OCI-LY1 (cell line): Measurements from ENCODE around the gene NCAPG2.

Source experiments
- CTCF ChIP-seq: fragments of 200-600 bp; sonication (generic), shearing (Covaris generic); IDR thresholded peaks from 2 replicates; pipeline ENCODE4 v1.5.1; 2017; ENCODE audit warnings: mild to moderate bottlenecking, antibody characterized with exemption, low read length, moderate library complexity, mixed read lengths
- EZH2 ChIP-seq: fragments of 200-600 bp; sonication (generic), shearing (Covaris generic); IDR thresholded peaks from 2 replicates; pipeline ENCODE4 v1.8.0; 2017; ENCODE audit warnings: borderline replicate concordance, mixed run types, mild to moderate bottlenecking, antibody characterized with exemption, low read length, moderate library complexity, mixed read lengths

DNA sequence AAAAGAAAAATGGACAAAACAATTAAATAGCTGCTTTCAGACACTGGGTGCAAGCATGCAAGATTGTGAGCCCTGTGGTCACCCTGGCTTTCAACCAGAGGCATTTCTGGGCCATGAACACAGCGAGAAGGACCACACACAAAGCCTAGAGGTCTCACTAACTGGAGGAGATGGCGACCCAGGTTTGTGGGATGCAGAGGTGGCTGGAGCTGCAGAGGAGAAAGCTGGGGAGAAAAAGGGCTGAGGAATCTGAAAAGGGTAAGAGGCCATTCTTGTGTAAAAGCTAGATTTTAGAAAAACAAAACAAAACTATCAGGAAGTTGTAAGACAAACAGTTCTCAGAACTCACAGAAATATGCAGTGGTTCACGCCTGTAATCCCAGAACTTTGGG, 86.9 kb downstream of the NCAPG2 start:
- TF ChIP-seq CTCF = no peak
- TF ChIP-seq EZH2 = no peak
